Stimulated activated CD8-positive, alpha-beta memory T cell treated with anti-CD3 and anti-CD28 coated beads, Interleukin-4, amount 100 ng/mL, for 48 hours (primary cell): Measurements from ENCODE around the gene IL20RA.
"Not testable (repeated sequence)": the region's sequence is repeated elsewhere in the genome, so short reads cannot be mapped to it uniquely, and the experiment has no call there.

Experiments used
- DNase-seq: peaks from one replicate; pipeline ENCODE4 v3.0.0-alpha.2; 2020

Gene IL20RA

DNA sequence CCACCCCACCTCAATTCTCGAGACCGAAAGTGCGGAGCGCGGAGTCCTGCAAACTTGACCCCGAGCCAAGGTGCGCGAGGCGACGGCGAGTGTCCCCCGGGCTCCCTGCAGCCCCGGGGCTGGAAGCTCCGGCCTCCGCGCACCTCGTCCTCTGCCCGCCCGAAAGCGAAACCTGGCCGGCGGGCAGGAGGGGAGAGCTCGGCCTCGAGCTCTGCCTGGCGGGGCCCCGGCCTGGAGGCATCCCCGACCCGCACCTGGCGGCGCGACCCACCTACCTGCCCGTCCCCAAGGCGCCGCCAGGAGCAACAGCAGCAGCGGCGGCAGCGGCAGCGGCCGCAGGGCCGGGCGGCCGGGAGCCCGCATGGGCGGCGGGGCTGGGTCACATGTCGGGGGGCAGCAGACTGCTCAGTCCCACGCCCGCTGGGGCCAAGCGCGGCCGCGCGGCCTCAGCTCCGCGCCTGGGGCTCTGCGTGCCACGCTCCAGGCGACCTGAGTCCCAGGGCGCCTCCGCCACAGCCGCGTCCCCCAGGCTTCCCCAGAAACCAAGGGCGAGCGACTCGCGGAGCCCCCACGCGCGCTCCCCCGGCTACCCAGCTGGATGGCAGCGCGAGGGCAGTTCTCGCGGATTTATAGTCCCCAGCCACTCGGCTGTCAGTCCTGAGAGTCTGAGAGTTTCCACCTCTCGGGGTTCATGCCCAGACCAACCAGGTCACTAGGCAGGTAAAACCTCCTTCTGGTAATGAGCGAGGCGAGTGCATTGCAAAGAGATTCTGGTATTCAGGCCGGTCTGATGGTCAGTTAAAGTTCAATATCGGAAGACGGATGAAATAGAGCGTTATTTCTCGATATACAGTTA lies at the start of gene IL20RA:
IL20RA (minus strand) TSS at position 600 of the 856 bp plus-strand sequence; CDS start at position 363, 237 bp downstream.
- no peak for DNase-seq

- no peak for DNase-seq
These were observed 48.7 kb upstream of the IL20RA start for GRCh38 chr6:137093183-137094069.

- DNase-seq: no peak
These were observed 47.3 kb upstream of the IL20RA start for GRCh38 chr6:137092018-137092417.

DNA sequence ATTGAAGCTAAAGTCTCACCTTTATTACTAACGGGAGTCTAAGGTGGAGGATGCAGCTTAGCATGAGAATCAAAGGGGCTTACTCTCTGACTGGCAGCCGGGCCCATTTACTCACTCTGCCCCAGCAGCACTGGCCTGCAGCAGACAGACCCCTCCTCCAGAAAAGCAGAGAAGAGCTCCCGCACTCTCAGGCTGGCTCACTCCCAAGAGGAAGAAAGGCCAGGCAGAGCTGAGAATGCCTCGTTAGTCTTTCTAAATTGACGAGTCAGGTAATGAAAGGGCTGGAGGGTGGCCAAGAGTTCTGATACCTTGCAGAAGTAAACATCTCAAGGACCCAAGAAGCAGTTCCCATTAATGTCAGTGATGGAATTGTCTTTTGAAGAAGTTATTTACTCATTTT lies 44.5 kb upstream of the IL20RA start:
- DNase-seq: no peak

DNA sequence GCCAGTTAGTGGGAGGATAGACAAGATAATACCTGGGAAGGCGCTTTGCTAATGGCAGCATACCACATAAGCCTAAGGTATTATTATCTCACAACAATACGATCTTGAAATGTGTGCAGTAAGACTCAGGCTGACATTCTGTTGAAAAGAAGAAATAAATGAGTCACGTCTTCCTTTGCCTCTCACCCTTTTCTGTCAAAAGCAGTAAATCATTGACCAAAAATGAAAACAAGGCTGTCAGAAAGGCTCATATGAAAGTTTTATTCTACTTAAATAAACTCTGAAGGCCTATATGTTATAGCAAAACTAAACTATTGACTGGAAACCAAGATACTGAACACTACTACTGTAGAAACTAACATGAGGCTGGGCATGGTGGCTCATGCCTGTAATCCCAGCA lies 43.1 kb upstream of the IL20RA start:
- DNase-seq: no peak

GRCh38 chr6:137086031-137086430 lies 41.3 kb upstream of the IL20RA start:
- no peak for DNase-seq

DNA sequence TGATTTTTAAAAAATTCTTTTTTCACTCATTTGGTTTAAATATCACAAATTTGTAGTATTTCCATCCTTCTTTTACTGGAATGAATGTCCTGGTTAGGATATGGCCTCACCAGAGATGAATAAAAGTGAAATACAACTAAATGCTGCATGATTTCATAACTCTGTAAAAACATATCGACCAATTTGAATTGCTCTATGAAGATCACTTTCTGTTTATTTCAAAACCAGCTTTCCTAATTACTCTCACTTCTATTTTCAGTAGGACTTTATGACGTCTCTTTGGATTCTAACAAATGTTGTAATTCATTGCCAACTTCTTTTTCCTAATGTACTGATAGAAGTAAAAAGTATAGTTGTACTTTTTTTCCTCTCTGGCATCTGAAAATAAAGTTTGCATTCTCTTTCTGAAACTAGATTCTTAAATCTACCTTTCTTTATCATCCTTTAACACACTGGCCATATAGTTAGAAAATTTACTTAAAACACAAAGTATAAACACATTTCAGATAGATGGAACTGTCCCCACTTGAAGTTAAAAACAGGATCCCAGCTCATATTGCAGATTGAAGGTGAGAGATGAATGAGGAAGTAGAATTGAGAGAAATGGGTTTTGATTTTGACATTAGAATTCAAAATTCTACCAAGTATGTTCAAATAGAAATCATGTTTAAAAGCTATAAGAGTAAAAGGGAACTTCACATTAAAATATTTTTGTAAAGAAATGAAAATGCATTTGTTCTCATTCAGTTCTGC lies 40.3 kb upstream of the IL20RA start:
- no peak for DNase-seq

GRCh38 chr6:137084090-137084489 lies 39.3 kb upstream of the IL20RA start:
- DNase-seq: no peak

DNA sequence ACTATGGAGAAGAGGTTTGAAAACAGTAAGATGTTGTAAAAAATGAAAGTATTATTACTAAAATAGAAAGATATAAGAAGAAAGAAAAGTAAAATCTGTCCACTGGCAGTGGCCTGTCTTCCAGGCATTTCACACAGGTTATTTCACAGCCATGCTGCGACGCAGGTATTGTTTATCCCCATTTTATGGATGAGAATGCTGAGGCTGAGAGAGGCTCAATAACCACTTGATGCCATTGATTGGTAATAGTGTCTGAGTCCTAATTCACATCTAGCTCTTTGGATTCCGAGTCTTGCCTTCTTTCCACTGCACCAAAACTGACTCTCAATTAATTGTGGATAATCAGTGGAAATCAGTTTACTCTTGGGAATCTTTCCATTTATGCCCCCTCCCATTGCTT lies 37.2 kb upstream of the IL20RA start:
- no peak for DNase-seq

DNA sequence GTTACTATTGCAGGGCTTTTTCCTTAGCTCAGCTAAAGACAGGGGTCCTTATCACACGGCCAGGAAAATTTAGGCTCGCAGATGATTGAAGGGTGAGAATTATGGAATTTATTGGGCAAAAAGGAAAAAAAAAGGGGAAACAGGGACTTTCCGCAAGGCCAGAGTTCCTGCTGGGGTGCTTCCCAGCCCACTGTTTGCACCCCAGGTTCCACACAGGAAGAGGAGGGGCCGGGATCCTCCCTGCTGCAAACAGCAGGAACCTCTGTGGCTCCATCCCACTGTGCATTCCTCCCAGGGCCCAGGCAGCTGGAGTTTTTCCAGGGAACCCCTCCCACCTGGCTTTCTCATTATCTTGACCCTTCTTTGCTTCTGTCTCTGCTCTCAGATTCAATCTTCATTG lies 35.9 kb upstream of the IL20RA start:
- DNase-seq: no peak

DNA sequence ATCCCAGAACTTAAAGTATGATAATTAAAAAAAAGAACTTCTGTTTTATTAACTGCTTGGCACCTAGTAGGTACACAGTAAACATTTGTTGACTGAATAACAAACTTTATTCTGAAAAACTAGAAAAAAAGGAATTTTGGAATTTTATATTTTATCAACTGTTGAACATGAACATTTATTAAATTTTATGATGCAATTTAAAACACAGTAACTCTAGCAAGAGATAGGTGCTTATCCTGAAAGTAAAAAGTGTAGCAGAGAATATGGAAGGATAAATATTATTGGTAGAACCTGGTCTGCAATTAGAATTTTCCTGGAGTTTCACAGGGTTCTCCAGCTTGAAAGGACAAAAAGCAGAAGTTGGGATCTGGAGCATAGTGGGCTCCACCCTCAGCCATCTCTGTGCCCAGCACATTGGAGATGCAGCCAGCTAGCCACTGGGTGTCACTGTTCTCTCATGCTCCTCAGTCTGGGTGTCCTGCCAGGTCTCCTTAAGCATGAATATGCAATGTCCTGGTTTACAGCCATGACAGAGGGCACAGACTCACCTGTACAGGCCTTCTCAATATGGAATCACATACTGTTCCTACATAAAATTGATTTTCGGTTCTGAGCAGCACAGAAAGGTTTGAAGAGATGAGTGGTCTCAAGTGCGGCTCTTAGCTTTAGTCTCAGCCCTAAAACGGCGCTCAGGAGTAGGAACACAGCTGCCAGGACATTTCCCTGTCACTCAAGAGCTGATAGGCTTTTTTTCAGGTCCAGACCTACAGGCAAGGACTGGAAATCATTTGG lies 31.7 kb upstream of the IL20RA start:
- DNase-seq: peak; percentile 68

DNA sequence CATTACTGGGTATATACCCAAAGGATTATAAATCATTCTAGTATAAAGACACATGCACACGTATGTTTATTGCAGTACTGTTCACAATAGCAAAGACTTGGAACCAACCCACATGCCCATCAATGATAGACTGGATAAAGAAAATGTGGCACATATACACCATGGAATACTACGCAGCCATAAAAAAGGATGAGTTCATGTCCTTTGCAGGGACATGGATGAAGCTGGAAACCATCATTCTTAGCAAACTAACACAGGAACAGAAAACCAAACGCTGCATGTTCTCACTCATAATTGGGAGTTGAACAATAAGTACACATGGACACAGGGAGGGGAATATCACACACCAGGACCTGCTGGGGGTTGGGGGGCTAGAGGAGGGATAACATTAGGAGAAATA lies 31.0 kb upstream of the IL20RA start:
- DNase-seq: not testable (repeated sequence)

GRCh38 chr6:137070303-137070702 lies 25.5 kb upstream of the IL20RA start:
- DNase-seq: no peak

DNA sequence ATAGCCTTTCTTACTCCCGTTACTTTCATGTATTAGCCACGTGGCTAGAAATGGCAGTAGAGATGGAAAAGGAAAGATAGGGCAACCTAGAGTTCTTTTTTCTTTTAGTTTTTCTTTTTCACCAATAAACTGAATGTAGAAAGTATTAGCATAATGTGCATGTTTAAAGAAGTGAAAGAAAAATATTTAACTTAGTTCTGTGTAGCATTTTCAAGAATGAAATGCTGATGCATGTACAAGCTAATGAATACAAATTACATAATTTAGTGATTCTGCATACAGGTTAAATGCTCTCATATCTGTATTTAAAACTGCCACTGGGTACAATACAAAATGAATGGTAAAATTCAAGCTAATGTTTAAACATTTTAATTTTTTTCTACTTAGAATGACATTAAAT lies 22.6 kb upstream of the IL20RA start:
- DNase-seq: no peak

DNA sequence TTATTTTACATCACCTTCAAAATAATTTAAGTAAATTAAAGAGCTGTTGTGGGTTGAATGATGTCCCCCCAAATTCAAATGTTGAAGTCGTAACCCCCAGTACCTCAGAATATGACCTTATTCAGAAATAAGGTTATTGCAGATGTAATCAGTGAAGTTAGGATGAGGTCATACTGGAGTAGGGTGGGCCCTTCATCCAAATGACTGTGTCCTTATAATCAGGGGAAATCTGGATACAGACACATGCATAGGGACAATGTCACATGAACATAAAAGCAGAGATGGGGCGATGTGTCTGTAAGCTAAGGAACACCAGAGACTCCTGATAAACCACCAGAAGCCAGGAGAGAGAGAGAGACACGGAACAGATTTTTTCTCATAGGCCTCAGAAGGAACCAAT lies 13.3 kb upstream of the IL20RA start:
- no peak for DNase-seq

GRCh38 chr6:137056121-137056880 lies 11.5 kb upstream of the IL20RA start:
- no peak for DNase-seq

- no peak for DNase-seq
These were observed 7.2 kb upstream of the IL20RA start for GRCh38 chr6:137051790-137052472.

DNA sequence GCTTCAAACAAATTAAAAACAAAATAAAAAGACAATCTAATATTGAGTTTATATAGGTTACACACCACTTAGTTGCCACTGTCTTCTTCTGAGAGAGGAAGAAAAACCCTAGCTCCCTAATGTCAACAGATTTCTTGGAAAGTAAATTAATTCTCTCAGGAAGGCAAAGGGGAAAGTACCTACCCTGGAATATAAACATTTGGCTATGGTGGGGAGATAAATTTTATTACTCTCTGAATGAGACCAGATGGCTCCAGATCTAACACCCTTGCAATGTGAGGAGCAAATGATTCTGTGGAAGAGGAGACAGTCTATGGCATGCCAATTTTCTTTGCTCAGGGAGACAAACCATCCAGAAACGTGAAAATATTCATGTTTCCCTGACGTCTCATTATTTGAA lies 4.3 kb upstream of the IL20RA start:
- no peak for DNase-seq

GRCh38 chr6:137046871-137047412 lies 2.2 kb upstream of the IL20RA start:
- DNase-seq: no peak

DNA sequence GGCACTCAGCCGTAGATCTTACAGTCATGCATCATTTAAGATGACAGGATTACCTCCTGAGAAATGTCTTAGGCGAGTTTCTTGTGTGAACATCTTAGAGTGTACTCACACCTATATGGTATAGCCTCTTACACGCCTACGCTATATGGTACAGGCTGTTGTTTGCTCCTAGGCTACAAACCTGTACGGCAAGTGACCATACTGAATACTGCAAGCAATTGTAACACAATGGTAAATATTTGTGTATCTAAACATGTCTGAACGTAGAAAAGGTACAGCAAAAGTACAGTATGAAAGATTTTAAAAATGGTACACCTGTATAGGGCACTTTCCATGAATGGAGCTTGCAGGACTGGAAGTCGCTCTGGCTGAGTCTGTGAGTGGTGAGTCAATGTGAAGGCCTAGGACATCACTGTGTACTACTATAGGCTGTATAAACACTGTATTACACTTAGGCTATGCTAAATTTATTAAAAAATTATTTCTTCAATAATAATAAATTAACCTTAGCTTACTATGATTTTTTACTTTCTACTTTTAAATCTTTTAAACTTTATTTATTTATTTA lies 541 bp upstream of the IL20RA start:
- no peak for DNase-seq
